NCI-H748 (cell line): Measurements from ENCODE around the gene MITD1.
"Not testable (repeated sequence)": the region's sequence is repeated elsewhere in the genome, so short reads cannot be mapped to it uniquely, and the experiment has no call there.

Source experiments
- DNase-seq: peaks from one replicate; lab custom pipeline; 2025; ENCODE audit not compliant: unreplicated experiment; lab: John Stamatoyannopoulos, UW

MITD1 gene

DNA sequence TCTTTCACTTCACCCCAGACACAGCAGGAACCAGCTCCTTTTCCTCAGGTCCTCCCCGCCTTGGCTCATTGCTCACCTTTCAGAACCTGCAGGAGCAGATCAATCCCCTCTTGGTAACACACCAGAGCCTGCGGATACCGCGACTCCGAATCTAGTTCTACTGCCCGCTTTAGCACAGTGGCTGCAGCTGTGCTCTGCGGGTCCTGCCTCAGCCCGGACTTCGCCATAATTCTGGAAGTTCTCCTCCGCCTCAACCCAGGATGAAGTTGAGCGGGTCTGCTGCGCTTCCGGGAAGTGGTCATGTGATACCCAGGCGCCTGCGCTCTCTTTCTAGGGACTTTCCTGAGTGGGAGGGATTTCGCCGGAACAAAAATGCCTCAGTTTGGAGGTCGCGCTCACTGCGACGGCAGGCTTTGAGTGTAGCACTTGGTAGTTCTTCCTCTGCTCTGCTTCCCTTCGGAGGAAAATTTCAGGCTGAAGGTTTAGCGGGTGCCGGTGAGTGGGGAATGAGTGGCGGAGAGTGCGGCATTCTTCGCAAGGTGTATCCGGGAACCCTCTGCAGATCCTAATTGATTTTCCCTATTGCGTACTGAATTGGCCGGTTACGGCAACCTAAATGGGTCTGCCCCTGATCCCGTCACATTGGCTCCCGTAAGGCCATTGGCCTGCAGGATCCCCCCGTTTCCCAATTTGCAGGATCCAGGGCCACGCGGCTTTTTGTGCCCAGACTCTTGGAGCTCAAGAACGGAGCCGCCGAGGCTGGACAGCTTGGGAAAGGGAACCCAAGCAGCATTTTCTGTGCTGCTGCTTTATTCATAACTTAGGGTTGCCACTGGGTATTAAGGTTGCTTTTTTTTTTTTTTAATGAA is at the start of gene MITD1, which contains the start of gene MRPL30:
Gene MITD1, minus strand, starts transcription at position 304 of the 869 bp plus-strand sequence. Its CDS starts 77 bp downstream, at position 227.
Gene MRPL30, plus strand, starts transcription at position 430 of the 869 bp plus-strand sequence. CDS start 5,020 bp downstream, outside the sequence.
- DNase-seq: peak; percentile 92

DNA sequence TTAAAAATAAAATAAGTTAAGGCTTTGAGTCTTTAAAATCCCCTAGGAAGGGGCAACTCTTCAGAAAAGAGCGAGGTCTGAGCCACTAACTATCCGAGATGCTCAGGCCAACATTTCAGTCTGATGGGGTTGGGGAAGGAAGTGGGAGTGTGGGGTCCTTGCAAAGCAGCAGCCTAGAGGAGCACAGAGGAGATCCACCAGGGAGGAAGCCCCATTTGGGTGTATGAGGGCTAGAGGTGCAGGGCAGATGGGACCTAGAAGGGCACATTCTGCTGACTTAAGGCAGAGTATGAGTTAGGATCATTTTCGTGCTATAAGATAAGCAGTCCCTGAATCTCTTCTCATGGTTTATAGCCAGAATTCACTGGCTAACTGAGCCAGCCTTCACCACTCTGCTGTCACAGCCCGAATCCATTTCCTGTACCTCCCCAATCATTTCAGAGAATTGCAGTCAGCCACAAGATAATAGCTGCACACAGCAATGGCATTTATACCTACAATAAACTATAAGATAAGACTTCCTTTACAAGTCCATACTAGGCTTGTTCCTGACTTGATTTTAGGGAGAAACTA is 37.2 kb upstream of the MITD1 start:
- no peak for DNase-seq

DNA sequence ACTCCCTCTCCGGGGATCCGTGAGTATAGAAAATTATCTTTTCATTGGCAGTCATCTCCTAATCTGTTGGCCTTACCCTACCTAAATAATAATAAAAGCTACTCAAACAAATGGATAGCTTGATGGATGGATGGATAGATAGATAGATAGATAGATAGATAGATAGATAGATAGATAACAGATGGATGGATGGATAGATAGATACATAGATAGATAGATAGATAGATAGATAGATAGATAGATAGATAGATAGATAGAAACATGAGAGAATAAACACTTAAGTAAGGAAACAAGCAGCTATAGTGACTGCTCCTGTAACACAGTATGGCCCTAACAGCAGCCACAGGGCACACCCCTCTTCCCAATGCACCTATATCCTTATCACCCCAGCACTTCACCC is 35.2 kb upstream of the MITD1 start:
- no peak for DNase-seq

DNA sequence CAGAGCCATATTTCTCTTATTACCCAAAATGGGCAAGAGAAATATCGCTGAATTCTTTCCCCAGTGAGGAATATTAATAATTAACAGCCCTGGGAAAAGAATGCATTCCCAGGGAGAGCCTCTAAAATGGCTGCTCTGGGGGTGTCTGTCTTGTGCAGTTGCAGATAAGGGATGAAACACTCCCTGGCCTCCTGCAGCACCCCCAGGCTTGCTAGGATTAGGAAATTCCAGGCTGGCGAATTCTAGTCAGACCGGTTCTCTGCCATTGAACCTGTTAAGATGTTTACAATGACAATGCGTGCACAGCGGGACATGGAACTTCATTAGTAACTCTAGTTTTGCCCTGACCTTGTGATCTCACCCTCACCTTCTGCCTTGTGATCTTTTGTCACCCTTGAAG is 24.6 kb upstream of the MITD1 start:
- DNase-seq: peak; percentile 28

DNA sequence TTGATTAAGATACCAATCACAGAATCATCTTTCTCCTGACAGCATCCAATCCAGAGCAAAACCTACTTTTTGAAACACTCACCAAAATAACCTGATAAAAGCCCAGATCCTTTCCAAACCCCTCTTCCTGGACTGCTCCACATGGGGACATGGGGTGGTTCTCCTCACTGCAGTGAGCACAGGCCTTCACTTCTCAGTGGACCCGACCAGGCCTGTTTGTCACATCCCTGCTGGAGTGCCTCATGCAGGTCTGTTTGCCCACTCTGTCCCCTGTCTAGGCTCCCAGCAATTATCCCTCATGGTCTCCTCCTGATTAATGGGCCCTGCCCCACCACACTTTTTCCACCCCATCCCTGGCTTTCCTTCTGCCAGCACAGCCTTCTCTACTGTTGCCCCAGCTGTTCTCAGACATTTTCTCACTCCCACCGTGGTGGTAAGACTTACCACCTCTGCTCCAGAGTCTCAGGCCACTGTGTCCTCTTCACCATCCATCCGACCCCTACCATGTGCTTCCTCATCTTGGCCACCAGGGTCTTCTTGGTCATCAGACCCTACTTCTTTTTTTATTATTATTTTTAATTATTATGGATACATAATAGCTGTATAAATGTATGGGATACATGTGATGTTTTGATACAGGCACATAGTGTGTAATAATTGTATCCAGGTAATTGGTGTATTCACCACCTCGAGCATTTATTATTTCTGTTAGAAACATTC is 21.3 kb upstream of the MITD1 start:
- DNase-seq: no peak

DNA sequence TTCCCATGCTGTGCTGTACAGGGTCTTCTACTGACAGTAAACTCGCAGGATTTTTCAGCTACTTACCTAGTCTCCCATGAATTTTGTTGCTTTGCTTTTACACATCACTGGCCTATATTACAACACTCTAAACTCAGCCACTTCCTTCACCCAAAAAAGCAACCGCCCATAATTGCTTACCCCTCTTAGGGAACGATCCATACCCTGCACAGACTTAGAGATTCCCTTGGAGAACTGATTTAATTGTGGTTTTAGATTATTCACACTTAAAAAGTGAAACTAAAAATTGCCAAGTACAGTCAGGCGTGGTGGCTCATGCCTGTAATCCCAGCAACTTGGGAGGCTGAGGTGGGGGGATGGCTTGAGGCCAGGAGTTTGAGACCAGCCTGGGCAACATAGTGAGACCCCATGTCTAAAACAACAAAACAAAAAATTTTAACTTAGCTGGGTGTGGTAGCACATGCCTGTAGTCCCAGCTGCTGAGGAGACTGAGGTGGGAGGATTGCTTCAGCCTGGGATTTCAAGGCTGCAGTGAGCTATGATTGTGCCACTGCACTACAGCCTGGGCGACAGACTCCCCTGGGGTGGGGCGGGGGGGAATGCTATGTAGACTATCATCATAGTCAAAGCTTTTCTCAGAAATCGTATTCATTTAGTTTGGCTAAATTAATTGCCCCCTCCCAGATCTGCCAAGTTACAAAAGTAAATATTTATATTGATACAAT is 19.4 kb upstream of the MITD1 start:
- peak; percentile 35 for DNase-seq

DNA sequence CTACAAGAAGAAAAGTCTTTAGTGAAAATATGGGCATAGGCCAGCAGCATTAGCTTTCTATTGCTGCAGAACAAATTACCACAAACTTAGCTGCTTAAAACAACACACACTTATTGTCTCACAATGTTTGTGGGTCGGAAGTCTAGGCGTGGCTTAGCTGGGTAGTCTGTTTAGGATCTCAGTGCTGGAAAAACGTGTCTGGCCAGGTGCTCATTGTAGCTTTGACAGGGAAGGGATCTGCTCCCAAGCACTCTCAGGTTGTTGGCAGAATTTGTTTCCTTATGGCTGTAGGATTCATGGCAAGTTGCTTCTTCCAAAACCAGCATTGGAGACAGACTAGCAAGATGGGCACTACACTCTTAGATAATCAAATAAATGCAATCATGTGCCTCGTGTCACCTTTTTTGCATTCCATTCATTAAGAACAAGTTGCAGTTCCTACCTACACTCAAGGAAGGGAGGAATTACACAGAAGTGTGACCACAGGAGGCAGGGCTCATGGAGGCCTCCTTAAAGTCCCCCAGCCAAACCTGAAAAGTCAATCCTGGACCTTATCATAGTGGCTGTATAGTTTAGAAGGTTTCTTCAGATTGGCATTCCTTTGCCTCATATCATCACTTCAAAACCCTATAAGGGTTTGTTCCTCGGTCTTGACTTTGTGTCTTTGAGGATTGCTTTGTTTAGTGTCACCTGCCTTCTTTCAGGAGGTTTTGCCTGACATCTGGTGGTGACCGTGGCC is 17.4 kb upstream of the MITD1 start:
- DNase-seq: peak; percentile 5

DNA sequence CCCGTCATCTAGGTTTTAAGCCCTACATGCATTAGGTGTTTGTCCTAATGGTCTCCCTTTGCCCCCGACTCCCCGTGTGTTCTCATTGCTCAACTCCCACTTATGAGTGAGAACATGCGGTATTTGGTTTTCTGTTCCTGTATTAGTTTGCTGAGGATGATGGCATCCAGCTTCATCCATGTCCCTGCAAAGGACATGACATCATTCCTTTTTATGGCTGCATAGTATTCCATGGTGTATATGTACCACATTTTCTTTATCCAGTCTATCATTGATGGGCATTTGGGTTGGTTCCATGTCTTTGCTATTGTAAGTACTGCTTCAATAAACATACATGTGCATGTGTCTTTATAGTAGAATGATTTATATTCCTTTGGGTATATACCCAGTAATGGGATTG is 11.5 kb upstream of the MITD1 start:
- DNase-seq: not testable (repeated sequence)

DNA sequence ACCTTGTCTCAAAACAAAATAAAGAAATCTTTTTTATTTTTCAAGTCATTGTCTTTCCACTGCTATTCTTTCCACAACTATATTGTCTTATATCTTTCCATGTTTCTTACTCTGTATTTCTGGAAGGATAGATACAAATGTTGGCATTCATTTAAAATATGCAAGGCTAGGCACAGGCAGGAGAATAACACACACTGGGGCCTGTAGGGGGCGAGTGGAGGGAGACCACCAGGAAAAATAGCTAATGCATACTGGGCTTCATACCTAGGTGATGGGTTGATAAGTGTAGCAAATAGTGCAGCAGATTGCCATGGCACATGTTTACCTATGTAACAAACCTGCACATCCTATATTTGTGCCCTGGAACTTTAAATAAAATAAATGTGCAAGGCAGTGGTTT is 9.7 kb upstream of the MITD1 start:
- no peak for DNase-seq

DNA sequence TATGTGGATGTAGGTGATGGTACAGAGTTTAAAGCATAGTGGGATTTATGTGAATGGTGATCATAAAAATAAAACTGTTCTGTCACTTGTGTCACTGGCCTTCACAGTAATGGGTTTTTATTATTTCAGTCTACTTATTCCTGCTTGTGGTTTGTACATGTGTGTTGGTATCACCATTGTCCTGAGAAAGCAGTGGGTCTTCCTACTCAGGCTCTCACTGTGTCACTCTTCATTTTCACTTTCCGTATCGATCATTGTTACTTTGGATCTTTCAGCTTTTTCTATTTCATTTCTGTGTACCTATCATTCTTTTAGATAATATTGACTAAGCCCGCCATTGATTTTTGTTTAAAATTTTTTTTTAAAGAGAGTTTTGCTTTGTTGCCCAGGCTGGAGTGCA is 7.5 kb upstream of the MITD1 start:
- no peak for DNase-seq

DNA sequence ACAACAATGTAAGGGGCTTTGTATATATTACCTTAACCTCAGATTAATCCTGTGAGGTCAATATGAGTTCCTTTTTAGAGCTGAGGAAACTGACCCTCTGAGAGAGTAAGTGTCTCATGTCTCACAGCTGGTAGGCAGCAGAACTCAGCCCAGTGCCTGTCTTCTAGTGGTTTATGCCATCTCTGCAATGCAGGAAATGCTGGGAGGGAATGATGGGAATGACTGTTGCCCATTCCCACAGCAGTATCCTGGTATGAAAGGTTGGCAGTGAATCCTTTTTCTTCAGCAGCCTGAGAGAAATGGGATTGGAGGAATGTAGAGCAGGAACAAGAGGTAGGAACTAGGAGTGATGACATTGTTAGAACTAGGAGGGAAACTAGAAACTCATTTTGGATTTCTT is 6.2 kb upstream of the MITD1 start:
- DNase-seq: no peak

DNA sequence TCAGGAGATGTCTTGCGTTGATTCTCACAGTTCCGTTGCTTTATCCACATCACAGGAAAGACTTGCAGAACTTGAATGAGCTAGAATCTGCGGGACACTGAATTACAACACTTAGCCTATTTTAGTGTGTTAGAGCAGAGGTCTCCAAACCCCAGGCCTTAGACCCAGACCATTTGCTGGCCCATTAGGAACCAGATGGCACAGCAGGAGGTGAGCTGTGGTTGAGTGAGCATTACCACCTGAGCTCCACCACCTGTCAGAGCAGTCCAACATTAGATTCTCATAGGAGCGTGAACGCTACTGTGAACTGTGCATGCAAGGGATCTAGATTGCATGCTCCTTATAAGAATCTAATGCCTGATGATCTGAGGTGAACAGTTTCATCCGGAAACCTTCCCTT is 4.0 kb upstream of the MITD1 start:
- no peak for DNase-seq

DNA sequence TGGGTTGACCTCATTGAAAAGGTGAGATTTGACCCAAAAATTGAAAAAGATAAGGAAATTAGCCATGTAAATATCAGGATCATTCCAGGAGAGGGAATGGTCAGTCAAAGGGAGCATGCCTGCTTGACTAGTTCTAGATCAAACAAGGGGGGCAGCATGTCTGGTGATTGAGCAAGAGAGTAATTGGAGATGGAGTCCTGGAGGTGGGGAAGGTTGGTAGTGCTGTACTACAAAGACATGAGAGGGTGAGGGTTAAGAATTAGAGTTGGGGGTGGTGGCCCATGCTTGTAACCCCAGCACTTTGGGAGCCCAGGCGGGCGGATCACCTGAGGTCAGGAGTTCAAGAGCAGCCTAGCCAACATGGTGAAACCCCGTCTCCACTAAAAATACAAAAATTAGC is 2.2 kb upstream of the MITD1 start:
- no peak for DNase-seq

DNA sequence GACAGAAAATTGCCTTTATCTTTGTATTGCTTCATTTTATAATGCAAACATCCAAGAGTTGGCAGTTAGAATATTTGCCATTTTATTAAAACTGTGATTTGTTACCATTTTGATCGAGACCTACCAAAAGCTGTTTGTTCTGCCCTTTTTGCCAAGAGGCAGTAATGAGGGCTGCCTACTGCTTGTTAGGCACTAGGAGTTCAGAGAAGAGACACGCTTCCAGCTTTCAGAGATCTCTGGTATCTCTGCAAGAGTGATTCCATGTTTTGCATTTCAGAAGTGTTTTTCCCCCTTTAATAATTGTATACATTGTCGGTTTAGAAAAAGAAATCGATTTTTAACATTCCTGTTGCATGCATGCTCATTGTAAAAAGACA is 754 bp upstream of the MITD1 start:
- DNase-seq: peak; percentile 41

DNA sequence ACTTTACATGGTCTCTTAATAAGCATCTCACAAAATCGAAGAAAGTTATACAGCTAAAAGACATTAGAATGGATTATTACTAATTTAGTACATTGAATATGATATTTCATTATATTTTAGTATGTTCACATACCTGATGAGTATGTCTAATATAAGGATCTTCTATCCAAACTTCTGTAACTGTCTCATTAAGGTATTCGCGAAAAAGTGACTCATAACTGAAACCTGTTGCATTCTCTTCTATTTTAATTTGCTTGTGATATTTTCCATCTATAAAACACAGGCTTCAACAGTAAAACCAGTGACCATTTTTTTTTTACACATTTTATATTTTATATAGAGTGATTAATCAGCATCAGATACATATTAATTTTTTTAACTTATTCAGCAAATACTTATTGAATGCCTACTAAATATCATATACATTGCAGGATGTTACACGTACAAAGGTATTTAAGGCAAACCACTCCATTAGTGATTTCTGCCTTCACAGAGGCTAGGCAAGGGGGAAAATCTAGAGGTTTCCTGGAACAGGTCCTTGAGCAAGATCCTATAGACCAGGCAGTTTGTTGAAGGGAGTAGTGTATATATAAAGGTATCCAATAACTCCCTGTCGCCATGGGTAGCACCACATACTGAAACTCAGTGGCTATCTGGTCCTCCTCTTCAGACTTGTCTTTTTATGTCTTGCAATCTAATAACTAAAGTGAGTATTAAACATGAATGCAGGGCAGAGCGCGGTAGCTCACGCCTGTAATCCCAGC is 9.3 kb downstream of the MITD1 start:
- no peak for DNase-seq

DNA sequence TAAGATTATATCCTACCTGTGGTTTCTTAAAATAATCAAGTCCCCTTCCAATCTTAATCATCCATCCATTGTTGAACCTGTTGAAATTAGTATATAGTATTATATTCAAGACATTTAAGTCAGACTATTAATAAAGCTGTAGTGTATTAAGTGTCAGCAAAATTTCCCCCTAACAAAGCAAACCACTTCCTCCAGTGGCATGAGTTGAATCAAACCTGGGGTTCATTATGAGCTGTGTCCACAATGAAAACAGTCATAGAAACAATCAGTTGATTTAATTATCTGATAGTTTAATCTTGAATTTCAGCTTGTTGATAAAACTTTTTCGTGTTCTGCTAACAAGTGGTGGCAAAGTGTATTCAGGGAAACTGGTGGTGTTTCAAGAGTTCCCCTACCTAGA is 11.3 kb downstream of the MITD1 start:
- DNase-seq: no peak

DNA sequence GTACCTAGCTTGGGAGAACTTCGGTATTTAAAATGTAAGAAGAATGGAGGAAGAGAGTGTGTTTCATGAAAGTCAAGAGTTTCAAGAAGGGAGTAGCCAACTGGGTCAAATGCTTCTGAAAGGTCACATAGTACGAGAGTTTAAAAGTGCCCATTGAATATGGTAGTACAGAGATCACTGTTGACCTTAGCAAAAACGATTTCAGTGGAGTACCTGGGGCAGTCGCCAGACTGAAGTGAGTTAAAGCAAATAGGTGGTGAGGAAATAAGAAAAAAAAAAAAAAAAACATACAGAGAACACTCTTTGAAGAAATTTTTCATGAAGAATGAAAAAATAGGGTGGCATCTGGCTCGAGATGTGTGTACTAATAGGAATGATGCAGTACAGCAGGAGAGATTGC is 14.6 kb downstream of the MITD1 start:
- no peak for DNase-seq

DNA sequence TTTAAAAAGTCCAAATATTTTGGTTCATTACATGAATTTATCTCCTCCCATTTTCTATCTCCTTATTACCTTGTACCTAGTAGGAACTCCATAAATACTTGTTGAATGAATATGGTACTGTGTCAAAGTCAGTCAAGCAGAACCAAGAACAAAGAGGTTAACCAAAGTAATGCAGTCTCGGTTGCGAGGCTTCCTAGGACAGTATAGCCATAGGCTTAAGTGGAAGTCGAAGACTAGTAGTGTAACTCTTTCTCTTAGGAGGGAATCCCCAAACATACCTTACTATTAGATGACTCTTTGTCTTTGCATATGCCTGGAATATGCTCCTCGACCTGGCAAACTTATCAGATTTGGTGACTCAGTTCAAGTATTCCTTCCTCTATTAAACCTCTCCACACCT is 21.3 kb downstream of the MITD1 start:
- DNase-seq: no peak

DNA sequence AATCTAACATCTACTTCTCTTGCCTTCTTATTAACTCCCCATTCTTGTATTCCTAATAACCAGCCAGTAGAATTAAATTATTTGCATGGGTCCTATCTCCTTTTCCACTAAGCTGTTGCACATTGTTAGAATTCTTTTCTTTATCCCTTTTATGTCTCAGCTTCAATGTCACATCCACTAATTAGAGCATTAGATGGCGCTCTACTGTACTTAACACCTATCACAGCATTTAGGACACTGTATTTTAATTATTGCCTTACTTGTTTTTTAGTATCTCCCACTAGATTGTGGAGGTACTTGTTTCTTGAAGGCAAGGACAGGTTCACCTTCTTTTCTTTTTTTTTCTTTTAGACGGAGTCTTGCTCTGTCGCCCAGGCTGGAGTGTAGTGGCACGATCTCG is 22.3 kb downstream of the MITD1 start:
- no peak for DNase-seq

DNA sequence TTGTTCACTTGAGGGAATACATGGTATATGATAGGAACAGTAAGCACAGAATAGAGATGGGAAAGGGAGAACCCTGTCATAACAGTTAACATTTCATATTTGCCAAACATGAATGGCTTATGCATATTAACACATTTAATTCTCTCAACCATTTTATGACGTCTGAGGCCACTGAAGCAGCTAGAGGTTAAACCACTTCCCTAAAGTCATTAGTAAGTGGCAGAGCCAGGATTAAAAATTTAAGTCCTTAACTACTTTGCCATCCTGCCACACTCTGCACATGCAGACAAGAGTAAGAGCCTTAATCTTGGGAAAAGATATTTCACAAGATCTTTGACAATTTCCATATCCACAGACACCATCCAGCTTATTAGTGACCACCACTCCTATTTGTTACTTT is 24.0 kb downstream of the MITD1 start:
- DNase-seq: no peak
